Muscle of arm (tissue), 12 donors: ENCODE measurements around the gene HMCN2. TPM values are rescaled to one million over a fixed set of nuclear protein-coding genes. Genes with fewer than 3 reads are reported as not detected.
A peak's percentile ranks its signal among the peaks of the same experiment; 100 is the strongest.

Source experiments
- DNase-seq: peaks from one replicate; pipeline ENCODE4 v3.0.0-alpha.2; 2013
- polyA plus RNA-seq, 12 donors: library from polyadenylated mRNA; unstranded; fragments of 120-200 nt; gene quantifications; one replicate each; pipeline ENCODE4 v1.2.1, GENCODE V29; 2013; ENCODE audit not compliant: insufficient read length in 12 of 12

HMCN2 gene
- polyA plus RNA-seq, 12 donors = 4.8 to 19.1 (median 8.6) TPM; not detected in 1

DNA sequence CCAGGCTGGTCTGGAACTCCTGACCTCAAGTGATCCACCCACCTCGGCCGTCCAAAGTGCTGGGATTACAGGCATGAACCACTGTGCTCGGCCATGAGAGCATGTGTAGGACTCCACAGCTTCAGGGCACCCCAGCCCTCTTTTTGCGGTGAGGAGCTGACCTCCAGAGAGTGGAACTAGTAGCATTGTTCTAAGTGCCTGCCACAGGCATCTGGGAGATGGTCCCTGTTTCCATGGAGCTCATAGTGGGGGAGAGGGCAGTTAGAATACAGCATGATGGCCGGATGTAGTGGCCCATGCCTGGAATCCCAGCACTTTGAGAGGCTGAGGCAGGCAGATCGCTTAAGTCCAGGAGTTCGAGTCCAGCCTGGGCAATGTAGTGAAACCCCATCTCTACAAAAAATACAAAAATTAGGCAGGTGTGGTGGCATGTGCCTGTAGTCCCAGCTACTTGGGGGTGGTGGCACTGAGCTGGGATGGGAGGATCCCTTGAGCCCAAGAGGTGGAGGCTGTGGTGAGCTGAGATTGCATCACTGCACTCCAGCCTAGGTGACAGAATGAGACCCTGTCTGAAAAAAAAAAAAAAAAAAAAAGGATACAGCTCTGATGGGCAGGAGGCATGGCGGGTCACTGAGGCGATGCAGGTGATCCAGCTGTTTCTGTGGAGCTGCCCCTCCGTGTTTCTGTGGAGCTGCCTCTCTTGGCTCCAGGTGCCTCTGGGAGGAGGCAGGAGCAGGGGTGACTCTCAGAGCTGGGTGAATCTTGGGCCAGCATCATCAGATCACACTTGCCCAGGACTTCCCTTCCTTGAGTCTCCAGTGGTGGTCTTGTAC, 183.4 kb downstream of the HMCN2 start:
- DNase-seq = no peak

DNA sequence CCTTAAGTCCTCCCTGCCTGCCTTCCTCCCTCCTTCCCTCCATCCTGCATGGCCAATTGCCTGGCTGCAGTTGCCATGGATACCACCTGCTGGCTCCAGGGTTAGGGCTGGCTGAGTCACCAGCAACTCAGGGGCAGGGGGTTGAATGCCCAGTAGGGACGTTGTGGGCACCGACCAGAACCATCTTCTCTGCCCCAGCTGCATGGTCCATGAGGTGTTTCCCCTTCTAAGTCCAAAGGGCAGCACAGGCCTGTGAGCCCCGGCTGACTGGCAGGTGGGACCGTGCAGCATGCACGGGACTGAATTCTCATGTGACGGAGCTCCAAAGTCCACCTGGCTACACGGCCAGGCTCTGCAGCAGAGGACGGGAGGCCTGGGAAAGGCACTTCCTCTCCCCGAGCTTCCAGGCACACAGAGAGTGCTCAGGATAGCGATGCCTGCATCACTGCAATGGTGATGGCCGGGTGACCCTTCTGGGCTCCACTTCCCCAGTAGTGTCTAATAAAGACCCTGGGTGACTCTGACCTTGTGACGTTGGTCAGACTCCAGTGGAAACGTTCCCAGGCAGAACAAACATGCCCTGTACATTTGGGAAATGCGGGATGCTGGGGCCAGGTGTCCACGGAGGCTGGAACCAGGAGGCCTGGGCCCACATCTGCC, 184.9 kb downstream of the HMCN2 start:
- no peak for DNase-seq

DNA sequence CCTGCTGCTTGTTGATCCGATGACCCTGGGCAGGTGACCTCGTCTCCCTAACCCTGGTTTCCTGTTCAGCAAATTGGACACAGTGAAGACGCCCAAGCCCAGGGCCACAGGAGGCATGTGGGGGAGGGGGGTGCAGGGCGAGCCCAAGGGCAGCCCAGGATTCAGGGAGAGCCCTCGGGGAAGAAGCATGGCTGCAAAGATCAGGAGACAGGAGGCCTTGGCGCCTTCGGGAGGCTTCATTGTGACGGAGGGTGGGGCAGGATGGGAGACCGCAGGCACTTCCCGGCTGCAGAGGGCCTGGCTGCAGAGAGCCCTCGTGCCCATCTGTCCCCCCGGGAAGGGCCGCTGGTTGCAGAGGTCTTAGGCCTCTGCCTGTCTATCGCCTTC, 185.4 kb downstream of the HMCN2 start:
- no peak for DNase-seq

DNA sequence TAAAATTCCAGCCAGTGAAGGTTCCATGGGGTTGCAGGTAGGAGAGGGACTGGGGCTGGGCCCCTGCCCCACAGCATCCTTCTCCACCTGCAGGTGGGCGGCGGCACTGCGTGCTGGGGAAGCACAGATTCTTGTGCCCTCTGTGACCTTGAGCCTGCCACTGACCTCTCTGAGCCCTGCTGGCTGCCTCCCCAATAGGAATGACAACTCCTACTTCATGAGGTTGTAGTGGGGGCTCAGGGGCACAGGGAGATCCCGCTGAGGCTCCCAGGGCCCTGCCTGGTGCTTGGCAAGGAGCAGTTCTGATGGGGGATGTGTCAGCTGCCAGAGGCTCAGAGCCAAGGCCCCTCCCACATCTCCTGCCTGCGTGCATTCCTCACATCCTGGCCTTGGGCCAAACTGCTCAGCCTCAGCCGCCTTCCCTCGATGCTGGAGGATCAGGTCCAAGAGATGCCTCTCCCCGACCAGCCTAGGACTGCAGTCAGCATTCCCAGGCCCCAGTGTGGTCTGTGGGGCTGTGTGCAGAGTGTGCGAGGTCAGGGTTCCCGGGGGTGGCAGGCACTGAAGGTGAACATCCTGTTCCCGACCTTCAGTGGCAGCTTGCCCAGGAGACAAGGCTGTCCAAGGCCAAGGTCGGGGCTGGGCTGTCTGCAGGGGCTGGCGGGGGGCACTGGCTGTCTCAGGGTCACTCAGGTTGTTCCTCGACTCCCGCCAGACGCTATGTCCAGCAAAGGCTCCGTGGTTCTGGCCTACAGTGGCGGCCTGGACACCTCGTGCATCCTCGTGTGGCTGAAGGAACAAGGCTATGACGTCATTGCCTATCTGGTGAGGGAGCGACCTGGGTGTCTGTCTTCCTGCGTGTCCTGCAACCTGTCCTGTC, 186.2 kb downstream of the HMCN2 start:
- peak; percentile 65 for DNase-seq

DNA sequence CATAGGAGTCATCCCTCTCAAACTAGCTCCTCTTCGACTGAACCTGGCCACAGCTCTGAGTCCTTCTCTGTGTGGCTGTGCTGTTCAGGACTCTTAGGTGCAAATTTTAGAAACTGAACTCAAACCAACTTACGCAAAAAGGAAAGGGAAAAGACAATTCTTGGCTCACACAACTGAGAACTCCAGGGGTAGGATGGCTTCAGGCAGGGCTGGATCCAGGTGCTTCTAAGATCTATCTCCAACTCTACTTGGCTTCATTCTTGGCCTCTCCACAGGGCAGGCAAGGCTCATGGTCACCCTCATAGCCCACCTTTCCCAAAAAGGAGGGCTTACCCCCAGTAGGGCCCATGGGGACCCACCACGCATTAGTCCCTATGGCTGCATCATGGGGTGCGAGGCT, 187.3 kb downstream of the HMCN2 start:
- no peak for DNase-seq

DNA sequence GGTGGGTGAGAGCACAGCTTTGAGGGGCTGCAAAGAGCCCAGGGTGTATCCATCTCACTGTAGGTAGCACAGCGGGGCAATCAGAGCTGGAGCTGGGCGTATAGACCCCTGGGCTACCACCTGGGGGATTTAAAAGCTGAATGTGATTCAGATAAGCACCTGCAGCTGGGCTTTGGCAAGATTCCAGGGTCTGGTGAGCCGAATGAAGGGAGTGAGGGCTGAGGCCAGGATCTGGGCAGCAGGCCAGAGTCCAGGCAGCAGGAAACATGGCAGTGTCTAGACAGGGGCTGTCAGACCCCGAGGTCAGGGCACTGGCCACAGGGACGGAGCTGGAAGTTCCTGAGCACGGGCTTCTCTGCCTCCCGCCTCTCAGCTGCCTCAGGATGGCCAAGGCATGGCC, 187.9 kb downstream of the HMCN2 start:
- no peak for DNase-seq

DNA sequence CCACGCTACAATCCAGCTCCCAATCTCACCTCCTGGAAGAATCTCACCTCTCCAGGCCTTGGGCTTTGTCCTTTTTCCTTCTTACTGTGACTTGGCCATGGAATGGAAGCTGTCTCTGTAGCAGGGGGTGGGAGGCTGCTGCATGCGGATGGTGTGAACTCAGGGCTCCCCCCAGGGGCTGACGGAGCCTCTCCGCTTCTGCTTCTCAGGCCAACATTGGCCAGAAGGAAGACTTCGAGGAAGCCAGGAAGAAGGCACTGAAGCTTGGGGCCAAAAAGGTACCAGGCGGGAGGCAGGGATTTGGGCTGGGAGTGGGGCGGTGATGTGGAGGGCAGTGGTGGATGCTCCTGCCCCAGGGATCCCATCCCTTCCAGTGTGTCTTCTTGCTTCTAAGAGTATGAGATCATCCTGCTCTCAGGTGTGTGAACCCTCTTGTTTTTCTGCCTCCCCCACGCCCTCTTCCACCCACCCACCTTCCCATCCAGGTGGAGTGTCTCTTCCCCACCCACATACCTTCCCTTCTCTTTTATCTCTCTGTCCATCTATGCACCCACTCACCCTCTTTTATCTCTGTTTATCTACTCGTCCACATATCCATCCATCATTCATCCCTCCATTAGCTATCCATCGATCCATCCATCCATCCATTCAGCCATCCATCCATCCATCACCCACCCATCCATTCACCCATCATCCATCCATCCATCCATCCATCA, 188.7 kb downstream of the HMCN2 start:
- no peak for DNase-seq

DNA sequence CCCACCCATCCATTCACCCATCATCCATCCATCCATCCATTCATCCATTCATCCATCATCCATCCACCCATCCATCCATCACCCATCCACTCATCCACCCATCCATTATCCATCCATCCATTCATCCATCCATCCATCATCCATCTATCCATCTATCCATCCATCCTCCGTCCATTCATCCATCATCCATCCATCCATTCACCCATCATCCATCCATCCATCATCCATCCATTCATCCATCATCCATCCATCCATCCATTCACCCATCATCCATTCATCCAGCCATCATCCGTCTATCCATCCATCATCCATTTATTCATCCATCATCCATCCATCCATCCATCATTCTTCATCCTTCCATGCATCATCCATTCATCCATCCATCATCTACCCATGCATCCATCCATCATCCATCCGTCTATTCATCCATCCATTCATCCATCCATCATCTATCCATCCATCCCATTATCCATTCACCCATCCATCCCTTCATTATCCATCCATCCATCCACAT, 189.3 kb downstream of the HMCN2 start:
- DNase-seq = no peak

DNA sequence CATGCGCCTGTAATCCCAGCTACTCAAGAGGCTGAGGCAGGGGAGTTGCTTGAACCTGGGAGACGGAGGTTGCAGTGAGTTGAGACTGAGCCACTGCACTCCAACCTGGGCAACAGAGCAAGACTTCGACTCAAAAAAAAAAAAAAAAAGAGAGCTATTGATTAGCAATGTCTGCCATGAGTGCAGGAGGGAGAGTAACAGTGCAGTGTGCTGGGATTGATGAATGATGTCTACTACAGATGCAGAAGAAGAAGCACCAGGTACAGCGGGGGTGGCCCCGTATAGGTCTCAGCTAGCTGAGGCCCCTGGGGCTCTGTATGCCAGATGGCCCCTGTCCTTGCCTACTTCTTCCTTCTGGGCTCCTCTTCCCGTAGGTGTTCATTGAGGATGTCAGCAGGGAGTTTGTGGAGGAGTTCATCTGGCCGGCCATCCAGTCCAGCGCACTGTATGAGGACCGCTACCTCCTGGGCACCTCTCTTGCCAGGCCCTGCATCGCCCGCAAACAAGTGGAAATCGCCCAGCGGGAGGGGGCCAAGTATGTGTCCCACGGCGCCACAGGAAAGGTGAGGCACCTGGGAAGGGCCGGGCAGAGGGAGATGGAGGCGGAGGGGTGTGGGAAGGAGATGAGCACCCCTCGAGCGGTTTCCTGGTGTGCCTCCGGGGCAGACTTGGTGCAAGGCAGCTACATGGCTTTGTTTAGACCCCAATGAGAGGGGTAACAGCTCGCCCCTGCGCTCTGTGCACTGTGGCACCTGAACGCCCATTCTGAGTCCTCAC, 192.7 kb downstream of the HMCN2 start:
- no peak for DNase-seq

DNA sequence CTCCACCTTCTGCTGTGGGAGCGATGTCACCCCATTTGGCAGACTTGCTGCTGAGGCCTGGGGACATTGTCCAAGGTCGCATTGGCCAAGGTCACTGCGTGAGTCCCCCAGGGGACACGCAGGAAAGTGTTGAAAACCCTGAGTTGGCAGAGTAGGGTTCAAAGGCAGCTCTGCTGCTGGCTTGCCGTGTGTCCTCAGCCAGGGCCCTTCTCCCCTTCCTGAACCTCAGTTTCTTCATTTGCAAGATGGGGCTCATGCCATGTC, 193.2 kb downstream of the HMCN2 start:
- no peak for DNase-seq

DNA sequence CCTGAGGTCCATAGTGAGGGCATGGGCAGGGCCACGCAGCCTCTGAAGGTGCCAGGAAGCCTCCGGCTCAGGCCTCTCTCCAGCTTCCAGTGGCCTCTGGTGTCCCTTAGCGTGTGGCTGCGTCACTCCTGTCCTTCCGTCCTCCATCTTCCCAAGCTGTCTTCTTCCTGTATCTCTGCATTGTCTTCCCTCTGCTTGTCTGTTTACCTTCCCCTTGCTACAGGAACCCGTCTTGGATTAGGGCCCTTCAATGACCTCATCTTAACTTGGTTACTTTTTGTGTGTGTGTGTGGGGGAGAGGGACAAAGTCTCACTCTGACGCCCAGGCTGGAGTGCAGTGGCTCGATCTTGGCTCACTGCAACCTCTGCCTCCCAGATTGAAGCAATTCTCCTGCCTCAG, 193.6 kb downstream of the HMCN2 start:
- DNase-seq = no peak

DNA sequence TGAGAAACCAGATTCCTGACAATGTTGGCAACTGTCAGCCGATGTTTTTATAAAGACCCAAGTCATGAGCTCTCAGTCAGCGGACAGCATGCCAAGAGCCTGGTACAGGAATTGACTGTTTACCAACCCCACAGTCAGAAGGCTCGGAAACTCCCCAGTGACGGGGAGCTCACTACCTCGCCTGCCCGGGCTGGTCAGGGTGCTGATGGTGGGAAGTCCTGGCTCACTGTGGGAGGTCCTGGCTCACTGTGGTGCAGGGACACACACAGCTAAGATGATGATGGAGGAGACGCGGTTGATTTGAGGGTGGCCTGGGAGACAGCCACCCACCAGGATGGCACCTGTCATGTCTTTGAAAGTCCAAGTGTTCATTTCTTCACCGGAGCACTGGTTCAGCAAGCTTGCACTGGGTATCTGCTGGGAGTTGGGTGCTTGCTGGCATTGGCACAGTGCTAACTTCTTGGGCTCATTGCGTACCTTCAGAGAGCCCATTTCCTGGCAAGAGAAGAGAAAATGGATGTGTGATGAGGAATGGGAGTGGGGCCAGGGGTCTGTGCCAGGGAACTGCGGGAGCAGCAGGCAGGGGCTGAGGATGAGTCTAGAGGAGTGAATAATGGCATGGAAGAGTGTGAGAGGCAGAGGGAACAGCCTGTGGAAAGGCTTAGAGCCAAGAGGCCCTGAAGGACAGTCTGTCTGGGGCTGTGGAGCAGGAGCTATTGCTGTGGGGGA, 194.5 kb downstream of the HMCN2 start:
- DNase-seq = no peak

DNA sequence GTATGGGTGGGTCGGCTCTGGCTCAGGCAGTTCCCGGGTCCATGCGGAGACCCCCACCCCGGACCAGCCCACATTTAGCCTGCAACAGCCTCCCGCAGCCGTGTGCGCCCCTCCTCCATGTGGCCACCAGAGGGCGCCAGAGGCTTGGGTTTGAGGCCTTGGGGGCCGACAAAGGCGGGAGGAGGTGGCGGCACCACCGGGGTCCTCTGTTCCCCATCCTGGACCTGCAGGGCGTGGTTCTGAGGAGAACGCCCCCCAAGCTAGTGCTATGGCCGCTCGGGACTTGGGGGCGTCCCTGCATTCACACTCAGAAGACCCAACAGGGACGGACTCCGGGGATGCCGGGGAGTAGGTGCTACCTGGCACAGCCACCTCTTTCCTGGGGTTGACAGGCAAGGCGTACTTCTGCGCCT, 195.7 kb downstream of the HMCN2 start:
- peak; percentile 45 for DNase-seq

DNA sequence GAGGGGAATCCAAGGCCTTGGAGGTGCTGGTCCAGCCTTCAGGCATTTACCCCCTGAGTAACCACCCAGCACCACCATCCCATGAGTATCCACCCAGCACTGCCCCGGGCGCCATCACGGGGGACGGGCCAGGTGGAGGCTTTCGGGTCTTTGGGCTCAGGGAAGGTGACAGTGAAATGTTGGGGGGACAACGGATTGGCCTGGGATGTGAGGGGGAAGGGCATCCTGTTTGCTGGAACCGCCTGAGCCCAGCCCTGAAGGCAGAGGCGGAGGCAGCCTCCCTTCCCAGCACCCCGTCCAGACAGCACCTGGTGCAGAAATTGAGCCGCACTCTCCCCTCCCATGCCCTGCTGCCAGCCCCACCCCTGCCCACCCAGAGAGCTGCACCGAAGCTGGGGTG, 196.2 kb downstream of the HMCN2 start:
- no peak for DNase-seq

DNA sequence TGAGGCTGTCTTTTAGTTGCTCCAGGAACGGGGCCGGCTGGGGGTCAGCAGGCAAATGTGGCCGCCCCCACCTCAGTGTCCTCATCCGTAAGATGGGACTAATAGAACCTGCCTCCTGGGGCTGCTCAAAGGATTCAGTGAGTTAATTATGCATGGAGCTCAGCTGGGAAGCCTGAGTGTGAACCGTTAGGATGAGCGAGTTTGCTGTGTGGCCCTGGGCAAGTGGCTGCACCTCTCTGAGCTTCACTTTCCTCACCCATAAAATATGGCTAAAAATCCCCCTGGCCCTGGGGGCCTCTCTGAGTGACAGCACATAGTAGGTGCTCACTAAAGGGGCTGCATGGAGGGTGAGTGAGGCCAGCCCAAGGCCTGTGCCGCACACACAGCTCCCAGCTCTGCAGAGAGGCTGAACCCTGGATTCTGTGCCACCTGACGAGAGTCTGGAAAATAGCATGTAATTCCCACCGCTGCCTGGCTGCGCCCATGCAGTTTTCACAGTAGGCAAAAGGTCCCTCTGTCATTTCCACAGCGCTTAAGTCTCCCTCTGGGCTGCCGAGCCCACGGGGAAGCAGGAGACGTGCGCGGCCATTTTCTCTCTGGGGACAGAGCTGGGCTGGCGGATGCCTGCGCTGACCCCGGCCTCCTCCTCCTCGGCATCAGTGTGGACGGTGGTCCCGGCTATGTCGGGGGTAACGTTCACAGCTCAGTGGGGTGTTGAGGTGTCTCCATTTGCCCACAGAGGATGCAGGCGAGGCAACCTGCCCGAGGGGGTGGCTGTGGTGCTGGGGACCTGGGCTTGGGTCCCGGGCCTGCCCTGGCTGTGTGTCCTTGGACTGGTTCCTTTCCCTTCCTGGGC, 197.4 kb downstream of the HMCN2 start:
- DNase-seq = no peak

DNA sequence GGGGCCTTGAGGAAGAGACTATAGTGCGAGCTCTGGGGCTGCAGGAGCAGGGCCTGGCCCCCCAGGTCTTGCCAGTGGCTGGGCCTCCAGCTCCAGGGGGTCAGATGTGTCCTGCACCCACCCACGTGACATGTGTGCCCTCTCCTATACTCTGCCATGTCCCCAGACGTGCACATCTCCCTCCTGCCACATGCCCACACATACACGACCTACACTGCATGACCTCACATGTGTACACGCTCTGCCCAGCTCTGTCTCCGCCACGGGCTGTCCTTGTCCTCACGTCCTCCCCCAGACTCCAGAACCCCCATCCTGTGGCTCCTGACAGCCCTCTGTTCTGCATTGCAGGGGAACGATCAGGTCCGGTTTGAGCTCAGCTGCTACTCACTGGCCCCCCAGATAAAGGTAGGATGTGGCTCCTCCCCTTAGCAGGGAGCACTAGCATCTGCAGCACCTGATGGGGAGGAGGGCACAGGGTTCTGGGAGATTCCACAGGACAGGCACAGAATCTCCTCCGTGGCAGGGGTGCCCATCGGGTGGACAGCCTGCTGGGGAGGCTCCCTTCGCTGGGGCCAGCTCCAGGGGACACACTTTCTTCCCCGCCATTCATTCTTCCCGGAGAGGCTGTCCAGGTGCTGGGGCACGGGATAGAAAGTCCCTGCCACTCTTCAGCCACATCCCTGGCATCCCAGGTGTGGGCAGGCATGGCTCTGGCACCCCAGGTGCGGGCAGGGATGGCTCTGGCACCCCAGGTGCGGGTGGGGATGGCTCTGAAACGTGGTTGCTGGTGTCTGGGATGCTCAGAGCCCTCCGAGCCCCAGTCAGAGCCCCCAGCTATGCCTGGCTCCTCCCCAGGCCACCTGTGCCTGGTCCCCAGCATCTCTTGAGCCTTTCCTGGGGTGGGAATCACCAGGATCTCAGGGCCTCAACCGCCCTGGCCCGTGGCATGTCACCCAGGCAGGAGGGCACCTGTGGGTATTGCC, 198.5 kb downstream of the HMCN2 start:
- DNase-seq = no peak

DNA sequence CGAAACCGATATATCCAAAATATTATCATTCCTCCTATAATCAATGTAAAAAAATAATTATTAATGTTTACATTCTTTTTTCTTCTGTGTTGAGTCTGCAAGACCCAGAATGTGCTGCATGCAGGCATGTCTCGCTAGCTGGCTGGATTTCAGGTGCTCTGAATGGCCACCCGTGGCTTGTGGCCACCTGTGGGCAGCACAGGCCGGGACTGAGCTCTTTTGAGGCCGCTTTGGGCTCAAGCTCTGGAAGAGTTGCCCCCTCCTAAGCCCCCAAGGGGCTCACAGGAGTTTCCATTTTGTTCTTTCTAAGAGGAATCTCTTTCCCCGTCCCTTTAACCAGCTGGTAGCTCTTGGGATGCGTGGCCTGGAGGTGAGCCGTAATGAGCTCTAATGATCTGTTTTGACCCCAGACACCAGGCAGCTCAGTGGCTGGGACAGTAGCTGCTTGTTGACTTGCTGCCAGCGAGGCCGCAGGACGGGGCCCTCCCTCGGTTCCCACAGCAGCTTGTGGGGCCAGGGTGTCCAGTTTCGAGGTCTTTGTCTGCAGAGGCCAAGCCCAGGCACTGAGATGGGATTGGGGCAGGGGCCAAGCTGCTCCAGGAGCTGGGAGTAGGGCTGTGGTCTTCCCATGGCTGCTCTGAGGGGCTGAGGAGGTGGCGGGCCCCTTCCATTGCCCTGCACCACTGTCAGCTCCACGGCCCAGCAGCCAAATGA, 200.0 kb downstream of the HMCN2 start:
- no peak for DNase-seq
